ENCODE data around the gene SRD5A1. TPM values are rescaled to one million over a fixed set of nuclear protein-coding genes. Genes with fewer than 3 reads are reported as not detected.

The SRD5A1 gene
- total RNA-seq, 1 experiment from 2014 or later: 30.4 TPM

GRCh38 chr5:6608016-6608415 lies 25.2 kb upstream of the SRD5A1 start:
- Histone ChIP-seq H3K27me3 (ENCODE audit: control insufficient read depth, insufficient read depth, low read length) (no peaks in the 10 kb centered on the region), H3K4me3 (ENCODE audit: low read depth in 2 of 2, low read length in 2 of 2) (no peak overlapping the region), H3K9me3 (ENCODE audit: control insufficient read depth, insufficient read depth, low read depth, low read length) (no peaks in the 10 kb centered on the region), H3K36me3 (ENCODE audit: control insufficient read depth, insufficient read depth, low read length) (peaks cover 69% of the 10 kb centered on the region), H3K4me1 (ENCODE audit: control insufficient read depth, insufficient read depth, low read length) (no peaks in the 10 kb centered on the region), H3K27ac (ENCODE audit: low read length) (no peak overlapping the region)
- CTCF ChIA-PET: no interaction called here
- in situ Hi-C loops (cut with HindIII; ENCODE audit: low pct_unique_long_range_greater_than_20kb, low sequenced_read_pairs) (no loop called here), intact Hi-C loops (cut with micrococcal nuclease; ENCODE audit: unreplicated experiment) (no loop called here)
- POLR2A ChIA-PET: no interaction called here
- TF ChIP-seq, protein P1, sequence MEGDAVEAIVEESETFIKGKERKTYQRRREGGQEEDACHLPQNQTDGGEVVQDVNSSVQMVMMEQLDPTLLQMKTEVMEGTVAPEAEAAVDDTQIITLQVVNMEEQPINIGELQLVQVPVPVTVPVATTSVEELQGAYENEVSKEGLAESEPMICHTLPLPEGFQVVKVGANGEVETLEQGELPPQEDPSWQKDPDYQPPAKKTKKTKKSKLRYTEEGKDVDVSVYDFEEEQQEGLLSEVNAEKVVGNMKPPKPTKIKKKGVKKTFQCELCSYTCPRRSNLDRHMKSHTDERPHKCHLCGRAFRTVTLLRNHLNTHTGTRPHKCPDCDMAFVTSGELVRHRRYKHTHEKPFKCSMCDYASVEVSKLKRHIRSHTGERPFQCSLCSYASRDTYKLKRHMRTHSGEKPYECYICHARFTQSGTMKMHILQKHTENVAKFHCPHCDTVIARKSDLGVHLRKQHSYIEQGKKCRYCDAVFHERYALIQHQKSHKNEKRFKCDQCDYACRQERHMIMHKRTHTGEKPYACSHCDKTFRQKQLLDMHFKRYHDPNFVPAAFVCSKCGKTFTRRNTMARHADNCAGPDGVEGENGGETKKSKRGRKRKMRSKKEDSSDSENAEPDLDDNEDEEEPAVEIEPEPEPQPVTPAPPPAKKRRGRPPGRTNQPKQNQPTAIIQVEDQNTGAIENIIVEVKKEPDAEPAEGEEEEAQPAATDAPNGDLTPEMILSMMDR (IDR thresholded peaks at IDR 0.05): no peak
- TF ChIP-seq TCF7L2 (IDR thresholded peaks at IDR 0.05; ENCODE audit: low read depth, low read length): no peak
- no peak for TF ChIP-seq REST (IDR thresholded peaks at IDR 0.05; ENCODE audit: insufficient read depth in 1 of 2, low read depth in 2 of 2, low read length in 1 of 2)
- no peak for TF ChIP-seq POLR2AphosphoS5 (IDR thresholded peaks at IDR 0.05; ENCODE audit: low read depth, low read length)
- no peak for TF ChIP-seq SIN3A (IDR thresholded peaks at IDR 0.05; ENCODE audit: borderline replicate concordance, insufficient read depth, low read depth, low read length)
- ATAC-seq (no peak), DNase-seq (ENCODE audit: low read depth, low spot score) (no peak)
- no TSS peak for BruUV-seq (replicated peaks)

- intact Hi-C loops (cut with micrococcal nuclease; ENCODE audit: unreplicated experiment): no loop called here
- ChIA-PET POLR2A (no interaction called here), CTCF (no interaction called here)
- Histone ChIP-seq H3K36me3 (ENCODE audit: control insufficient read depth, insufficient read depth, low read length) (peaks cover 57% of the 10 kb centered on the region), H3K27ac (ENCODE audit: low read length) (no peak overlapping the region), H3K27me3 (ENCODE audit: control insufficient read depth, insufficient read depth, low read length) (no peaks in the 10 kb centered on the region), H3K4me1 (ENCODE audit: control insufficient read depth, insufficient read depth, low read length) (no peaks in the 10 kb centered on the region), H3K4me3 (ENCODE audit: low read depth in 2 of 2, low read length in 2 of 2) (no peak overlapping the region), H3K9me3 (ENCODE audit: control insufficient read depth, insufficient read depth, low read depth, low read length) (no peaks in the 10 kb centered on the region)
- DNase-seq (ENCODE audit: low read depth, low spot score) (no peak), ATAC-seq (no peak)
- BruUV-seq (replicated peaks): no TSS peak
- in situ Hi-C loops (cut with HindIII; ENCODE audit: low pct_unique_long_range_greater_than_20kb, low sequenced_read_pairs): no loop called here
- TF ChIP-seq TCF7L2 (IDR thresholded peaks at IDR 0.05; ENCODE audit: low read depth, low read length): no peak
- no peak for TF ChIP-seq SIN3A (IDR thresholded peaks at IDR 0.05; ENCODE audit: borderline replicate concordance, insufficient read depth, low read depth, low read length)
- TF ChIP-seq, protein P1 (IDR thresholded peaks at IDR 0.05): no peak
- TF ChIP-seq POLR2AphosphoS5 (IDR thresholded peaks at IDR 0.05; ENCODE audit: low read depth, low read length): no peak
- TF ChIP-seq REST (IDR thresholded peaks at IDR 0.05; ENCODE audit: insufficient read depth in 1 of 2, low read depth in 2 of 2, low read length in 1 of 2): no peak
Measured at GRCh38 chr5:6611334-6612256, 21.6 kb upstream of the SRD5A1 start.

Data from Panc1 (cell line).